HTERT RPE-1 (cell line): Measurements from ENCODE around the gene PTH1R.
"Not testable (repeated sequence)": the region's sequence is repeated elsewhere in the genome, so short reads cannot be mapped to it uniquely, and the experiment has no call there.

Experiments used
- in situ Hi-C: fragments of 300-500 bp; cut with MboI; formaldehyde crosslinking; loops from 4 replicates; pipeline ENCODE4 v1.14.3; 2020; ENCODE audit warnings: low sequenced_read_pairs

The PTH1R gene

GRCh38 chr3:46909535-46910161 lies 32.1 kb downstream of the PTH1R start:
- in situ Hi-C loops = no loop called here

GRCh38 chr3:46910166-46910760 lies 32.7 kb downstream of the PTH1R start:
- in situ Hi-C loops = no loop called here

DNA sequence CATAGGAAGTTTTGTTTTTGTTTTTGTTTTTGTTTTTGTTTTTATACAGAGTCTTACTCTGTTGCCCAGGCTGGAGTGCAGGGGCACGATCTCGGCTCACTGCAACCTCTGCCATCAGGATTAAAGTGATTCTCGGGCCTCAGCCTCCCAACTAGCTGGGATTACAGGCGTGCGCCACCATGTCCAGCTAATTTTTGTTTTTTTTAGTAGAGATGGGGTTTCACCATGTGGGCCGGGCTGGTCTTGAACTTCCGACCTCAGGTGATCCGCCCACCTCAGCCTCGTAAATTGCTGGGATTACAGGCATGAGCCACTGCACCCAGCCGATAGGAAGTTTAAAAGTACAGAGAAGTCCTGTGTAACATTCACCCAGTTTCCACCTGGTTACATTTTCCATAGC lies 33.4 kb downstream of the PTH1R start:
- in situ Hi-C loops = not testable (repeated sequence)

GRCh38 chr3:46912986-46913385 lies 35.5 kb downstream of the PTH1R start:
- in situ Hi-C loops = no loop called here

GRCh38 chr3:46913644-46914043 lies 36.1 kb downstream of the PTH1R start:
- in situ Hi-C loops = no loop called here

DNA sequence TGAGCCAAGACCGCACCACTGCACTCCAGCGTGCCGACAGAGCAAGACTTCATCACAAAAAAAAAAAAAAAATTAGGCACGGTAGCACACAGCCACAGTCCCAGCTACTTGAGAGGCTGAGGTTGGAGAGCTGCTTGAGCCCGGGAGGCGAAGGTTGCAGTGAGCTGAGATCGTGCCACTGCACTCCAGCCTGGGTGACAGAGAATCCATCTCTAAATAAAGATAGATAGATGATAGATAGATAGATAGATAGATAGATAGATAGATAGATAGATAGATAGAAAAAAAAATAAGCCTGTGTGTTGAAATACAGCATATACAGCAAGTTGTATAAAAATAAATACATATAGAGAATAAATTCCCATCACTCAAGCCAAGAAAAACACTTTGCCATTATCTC lies 37.3 kb downstream of the PTH1R start:
- in situ Hi-C loops = no loop called here

GRCh38 chr3:46915297-46915822 lies 37.8 kb downstream of the PTH1R start:
- in situ Hi-C loops = no loop called here

- in situ Hi-C loops = no loop called here
Measured at GRCh38 chr3:46916278-46916677, 38.8 kb downstream of the PTH1R start.

DNA sequence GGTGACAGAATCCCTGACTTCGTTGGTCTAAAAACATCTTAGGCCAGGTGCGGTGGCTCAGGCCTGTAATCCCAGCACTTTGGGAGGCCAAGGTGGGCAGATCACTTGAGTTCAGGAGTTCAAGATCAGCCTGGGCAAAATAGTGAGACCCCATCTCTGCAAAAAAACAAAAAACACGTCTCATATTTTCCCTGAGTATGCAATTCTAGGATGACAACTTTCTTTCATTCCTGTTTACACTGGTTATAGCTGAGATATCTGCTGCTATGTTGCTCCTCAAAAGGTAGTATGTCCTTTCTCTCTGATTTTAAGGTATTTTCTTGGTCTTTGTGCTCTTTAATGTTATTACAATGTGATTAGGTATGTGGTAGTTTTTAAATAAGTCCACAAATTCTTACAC lies 39.3 kb downstream of the PTH1R start:
- in situ Hi-C loops = no loop called here

- in situ Hi-C loops = no loop called here
Measured at GRCh38 chr3:46917257-46917656, 39.7 kb downstream of the PTH1R start.

DNA sequence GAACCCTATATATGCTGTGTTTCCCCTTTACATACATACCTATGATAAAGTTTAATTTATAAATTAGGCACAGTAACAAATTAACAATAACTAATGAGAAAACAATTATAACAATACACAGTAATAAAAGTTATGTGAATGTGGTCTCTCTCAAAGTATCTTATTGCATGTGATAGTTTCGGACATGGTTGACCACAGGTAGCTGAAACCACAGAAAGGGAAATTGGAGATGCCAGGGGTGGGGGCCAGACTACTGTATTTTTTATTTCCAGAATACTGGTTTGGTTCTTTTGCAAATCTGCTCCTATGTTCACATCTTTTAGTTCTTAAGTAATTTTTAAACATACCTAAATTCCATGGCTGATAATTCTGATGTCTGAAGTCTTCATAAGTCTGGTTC lies 40.7 kb downstream of the PTH1R start:
- in situ Hi-C loops = no loop called here

GRCh38 chr3:46918634-46919033 lies 41.1 kb downstream of the PTH1R start:
- in situ Hi-C loops = no loop called here

GRCh38 chr3:46921041-46921440 lies 43.5 kb downstream of the PTH1R start:
- in situ Hi-C loops = no loop called here

DNA sequence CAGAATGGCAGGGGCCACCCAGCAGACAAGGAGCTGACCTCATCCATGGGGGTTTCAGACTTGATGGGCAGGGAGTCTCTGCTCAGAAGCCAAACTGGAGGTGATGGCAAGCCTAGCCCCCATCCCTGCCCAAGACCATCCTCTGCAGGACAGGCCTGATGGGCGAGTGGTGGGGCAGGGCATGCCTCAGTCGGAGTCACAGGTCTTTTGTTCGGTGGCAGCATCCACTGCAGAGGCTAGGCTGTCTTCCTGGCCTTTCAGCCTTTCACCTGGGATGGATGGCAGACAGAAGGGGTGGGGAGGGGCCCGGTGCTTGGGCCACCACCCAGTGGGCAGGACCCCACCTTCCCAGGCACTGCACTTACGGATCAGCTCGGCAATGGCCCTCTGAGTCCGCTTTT lies 44.4 kb downstream of the PTH1R start:
- in situ Hi-C loops = no loop called here

DNA sequence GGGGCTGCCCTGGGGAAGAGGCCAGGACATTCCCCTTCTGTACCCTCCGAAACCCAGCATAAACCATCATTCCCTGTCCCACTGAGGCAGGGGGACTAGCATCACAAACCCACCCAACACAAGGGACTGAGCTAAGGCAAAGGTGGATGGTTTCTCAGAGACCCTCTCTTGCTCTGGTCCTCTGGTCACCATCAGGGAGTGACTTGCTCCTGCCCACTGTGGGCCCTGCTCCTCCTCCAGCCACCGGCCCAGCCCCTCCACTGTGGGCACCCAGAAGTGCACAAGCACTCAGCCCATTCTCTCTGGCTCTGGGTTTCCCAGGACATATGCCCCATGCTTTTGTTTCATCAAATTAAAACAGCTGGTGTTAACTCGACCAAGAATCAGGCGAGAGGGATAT lies 44.9 kb downstream of the PTH1R start:
- in situ Hi-C loops = no loop called here

DNA sequence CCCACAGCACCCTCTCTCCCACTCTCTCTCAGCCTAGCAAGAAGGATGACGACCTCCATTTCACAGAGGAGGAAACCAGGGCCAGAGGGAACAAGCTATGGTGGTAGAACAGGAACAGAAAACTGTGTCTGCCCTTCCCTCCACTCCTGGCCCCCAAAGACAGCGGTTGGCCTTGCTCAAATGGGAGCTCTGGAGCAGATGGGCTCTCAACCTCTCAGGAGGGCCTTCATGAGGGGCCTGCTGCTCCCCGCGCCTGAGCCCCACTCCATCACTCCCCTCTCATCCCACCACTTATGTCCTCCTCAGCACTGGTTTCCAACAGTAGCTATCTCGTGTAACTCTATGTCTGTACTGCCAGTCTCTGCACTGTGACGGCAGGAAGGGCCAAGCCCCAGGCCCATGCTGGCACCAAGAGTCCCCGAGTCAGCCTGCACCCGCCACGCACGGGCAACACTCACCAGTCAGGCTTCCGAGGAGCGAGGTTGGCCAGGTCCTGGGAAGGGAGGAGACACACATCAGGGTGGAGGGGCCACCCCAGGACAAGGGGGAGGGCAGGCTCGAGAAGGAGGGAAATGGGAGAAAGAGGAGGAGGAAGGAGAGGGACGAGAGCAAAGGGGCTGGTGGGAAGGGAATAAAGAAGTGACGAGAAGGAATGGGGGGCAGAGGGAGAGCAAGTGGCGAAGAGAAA lies 45.5 kb downstream of the PTH1R start:
- in situ Hi-C loops = no loop called here

- in situ Hi-C loops = no loop called here
Measured at GRCh38 chr3:46923559-46924350, 46.2 kb downstream of the PTH1R start.

GRCh38 chr3:46924921-46925584 lies 47.5 kb downstream of the PTH1R start:
- in situ Hi-C loops = no loop called here

DNA sequence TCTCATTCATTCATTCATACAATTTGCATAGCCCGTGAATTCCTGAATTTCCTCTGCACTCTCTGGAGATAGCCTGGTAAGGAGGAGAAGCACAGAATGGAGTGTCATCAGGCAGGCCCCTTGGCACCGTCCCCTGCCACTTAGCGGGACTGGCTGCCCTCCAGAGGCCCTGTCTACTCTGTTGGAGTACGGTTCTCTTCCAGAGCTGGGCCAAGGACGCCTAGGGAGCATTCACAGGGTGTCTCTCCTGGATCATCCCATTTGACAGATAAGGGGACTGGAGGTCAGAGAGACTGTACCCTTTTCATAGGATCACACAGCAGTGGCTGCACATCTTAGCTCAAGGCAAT lies 48.0 kb downstream of the PTH1R start:
- in situ Hi-C loops = no loop called here

DNA sequence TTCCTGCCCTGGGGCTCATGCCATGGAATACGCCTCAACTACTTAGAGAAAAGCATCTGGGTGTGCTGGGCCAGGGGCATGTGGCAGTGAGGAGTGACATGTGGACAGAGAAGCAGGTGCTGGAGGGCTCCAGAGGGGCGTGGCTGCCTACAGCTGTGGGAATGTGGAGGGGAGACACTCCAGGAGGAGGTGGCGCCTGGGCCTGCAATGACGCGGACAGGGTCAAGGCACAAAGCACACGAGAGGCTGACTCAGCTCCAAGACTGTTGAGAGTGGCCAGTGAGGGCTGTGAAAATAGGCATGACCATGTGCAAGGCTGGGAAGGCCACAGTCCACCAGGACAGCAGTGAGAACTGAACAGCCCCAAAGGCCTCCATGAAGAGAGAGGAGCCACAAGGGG lies 48.5 kb downstream of the PTH1R start:
- in situ Hi-C loops = no loop called here

DNA sequence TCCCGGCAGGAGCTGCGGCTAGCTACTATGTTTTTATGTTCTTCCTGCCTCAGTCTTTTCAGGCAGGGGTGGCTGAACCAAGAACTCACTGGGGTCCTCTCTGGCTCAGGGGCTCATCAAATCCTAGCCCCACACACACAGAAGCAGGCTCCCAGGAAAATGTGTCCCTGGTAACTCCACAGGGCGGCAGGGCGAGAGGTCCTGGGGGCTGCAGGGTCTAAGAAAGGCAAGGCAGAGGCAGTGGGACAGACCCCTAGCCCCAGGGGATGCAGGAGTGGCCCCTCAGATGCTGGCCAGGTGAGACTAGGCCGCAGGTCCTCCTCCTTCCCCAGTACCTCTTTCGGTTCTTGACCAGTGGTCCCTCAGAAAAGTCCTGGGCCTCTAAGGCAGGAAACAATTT lies 48.9 kb downstream of the PTH1R start:
- in situ Hi-C loops = no loop called here
